ENCODE data around the gene SNAP25. TPM values are rescaled to one million over a fixed set of nuclear protein-coding genes. Genes with fewer than 3 reads are reported as not detected.

The SNAP25 gene
- 0.62 and 0.70 TPM in 2 replicates for total RNA-seq (2014; rRNA removed; shearing (Covaris generic))

DNA sequence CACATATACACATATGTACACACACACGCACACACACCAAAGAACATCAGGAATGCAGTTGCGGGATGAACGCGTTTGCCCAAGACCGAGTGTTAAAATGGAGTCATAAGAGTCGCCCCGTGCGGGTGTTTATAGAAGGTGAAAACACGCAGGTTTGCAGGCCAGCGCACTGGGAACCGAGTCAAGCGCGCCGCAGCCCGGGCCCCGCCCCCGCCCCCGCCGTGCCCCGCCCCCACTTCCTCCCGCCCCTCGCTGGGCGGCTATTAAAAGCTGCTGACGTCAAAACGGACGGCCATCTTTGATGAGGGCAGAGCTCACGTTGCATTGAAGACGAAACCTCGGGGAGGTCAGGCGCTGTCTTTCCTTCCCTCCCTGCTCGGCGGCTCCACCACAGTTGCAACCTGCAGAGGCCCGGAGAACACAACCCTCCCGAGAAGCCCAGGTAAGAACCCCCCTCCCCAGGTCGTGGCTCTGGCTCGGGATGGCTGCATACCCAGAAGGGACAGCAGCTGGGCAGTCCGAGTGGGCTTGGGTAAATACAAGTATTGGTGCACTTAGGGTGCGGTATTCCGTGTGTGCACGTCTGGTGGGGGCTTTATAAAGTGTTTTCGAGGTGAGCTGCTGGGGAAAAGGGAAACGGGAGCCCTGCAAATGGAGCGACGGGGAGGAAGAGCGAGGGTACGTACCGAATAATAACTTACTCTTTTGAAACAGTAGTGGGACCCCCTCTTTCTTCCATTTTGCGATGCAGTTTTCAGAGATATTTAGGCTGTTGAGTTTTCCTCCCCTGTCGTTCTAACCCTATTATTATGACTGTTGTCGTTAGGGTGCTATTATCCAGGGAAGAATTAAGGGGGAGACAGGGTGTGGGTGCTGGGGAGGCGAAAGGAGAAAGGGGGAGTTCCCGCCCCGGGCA lies at the start of gene SNAP25:
SNAP25 (plus strand) TSS at position 295 of the 916 bp plus-strand sequence. CDS start 56,662 bp downstream, outside the sequence.
- Histone ChIP-seq H3K36me3 (replicated peaks; ENCODE audit: control insufficient read depth, insufficient read depth, low read length) (no peaks in the 10 kb centered on the region), H3K27me3 (ENCODE audit: control insufficient read depth, insufficient read depth, low read length) (peaks cover 4% of the 10 kb centered on the region; the same call in 1 of the 2 replicates), H3K4me3 (ENCODE audit: insufficient read depth, low read depth, low read length) (peak within 1 kb of the TSS; percentile 59)
- peak; percentile 88 for DNase-seq

GRCh38 chr20:10169752-10170151 lies 48.9 kb upstream of the SNAP25 start:
- Histone ChIP-seq H3K4me3 (ENCODE audit: insufficient read depth, low read depth, low read length) (no peak overlapping the region), H3K27me3 (ENCODE audit: control insufficient read depth, insufficient read depth, low read length) (peaks cover 5% of the 10 kb centered on the region; the same call in 1 of the 2 replicates), H3K36me3 (replicated peaks; ENCODE audit: control insufficient read depth, insufficient read depth, low read length) (no peaks in the 10 kb centered on the region)
- DNase-seq, result no peak

DNA sequence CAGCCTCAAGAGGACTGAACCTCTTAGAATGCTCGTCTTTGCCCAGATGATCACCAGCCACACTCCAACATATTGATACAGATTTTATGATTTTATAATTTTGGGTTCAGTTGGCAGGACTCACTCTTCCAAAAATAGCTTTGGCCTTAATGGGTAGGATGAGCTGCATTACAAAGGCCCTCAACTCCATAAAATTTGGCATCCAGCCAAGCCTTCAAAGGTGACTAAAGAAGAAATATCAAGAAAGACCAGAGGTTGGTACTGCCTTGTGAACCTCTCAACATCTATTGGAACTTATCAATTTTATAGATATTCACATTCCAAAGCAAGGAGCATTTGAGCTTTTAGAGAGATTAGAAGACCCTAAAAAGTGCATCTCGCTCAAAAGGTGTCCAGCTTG lies 48.4 kb upstream of the SNAP25 start:
- DNase-seq, result no peak
- no peaks in the 10 kb centered on the region for H3K36me3 ChIP-seq (replicated peaks; ENCODE audit: control insufficient read depth, insufficient read depth, low read length)
- H3K27me3 ChIP-seq (ENCODE audit: control insufficient read depth, insufficient read depth, low read length), result peaks cover 5% of the 10 kb centered on the region; the same call in 1 of the 2 replicates
- no peak overlapping the region for H3K4me3 ChIP-seq (ENCODE audit: insufficient read depth, low read depth, low read length)

- H3K27me3 ChIP-seq (ENCODE audit: control insufficient read depth, insufficient read depth, low read length), result peaks cover 5% of the 10 kb centered on the region; the same call in 1 of the 2 replicates
- peak overlapping the region; percentile 44 for H3K4me3 ChIP-seq (ENCODE audit: insufficient read depth, low read depth, low read length)
- peak; percentile 83 for DNase-seq
- no peaks in the 10 kb centered on the region for H3K36me3 ChIP-seq (replicated peaks; ENCODE audit: control insufficient read depth, insufficient read depth, low read length)
These were observed 46.5 kb upstream of the SNAP25 start for GRCh38 chr20:10171864-10172751.

DNA sequence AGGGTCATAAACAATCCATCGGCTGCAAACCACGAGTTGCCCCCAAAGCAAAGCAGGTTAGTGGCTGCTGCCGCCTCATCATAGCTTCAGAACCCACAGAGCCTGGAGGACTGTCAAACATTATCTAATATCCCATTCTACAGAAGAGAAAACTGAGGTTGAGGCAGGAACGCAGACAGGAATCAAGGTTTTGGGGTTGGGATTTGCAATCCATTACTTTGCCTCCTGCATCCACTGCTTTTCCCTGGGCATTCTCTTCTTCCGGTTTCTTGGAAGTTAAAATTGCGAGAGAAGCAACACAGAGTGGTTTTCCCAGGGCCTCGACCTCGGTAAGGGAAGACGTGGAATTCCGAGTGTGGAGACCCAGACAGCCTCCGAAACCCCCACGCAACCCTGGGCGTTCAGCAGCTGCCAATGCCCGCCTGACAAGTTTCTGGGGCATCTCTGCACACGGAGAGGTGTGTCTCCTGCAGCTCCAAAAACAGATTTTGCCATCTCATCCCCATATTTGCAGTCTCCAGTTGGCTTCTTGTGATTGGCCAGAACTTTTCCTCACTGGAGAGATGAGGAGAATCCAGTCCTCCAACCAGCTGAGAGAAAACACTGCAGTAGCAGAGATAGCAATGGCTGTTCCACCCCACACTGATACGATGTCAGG lies 45.5 kb upstream of the SNAP25 start:
- H3K36me3 ChIP-seq (replicated peaks; ENCODE audit: control insufficient read depth, insufficient read depth, low read length), result no peaks in the 10 kb centered on the region

DNA sequence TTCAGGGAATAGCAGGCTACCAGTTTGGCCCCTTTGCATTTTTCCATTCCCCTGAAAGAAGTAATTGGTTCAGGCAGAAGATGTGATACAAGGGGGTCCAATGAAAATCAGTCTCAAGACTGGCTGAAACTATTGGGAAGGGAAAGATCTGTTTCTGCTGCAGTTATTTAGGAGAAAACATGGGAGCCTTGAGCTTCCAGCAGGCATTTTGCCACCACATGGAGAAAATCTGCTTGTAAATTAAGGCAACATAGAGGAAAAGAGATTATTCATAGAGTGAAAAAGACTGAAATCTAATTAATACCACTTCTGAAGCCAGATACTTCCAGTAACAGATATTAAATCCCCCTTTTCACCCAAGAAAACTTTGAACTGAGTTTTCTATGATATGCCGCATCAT lies 44.2 kb upstream of the SNAP25 start:
- no peak for DNase-seq
- H3K27me3 ChIP-seq (ENCODE audit: control insufficient read depth, insufficient read depth, low read length), result peaks cover 5% of the 10 kb centered on the region; the same call in 1 of the 2 replicates
- H3K4me3 ChIP-seq (ENCODE audit: insufficient read depth, low read depth, low read length), result no peak overlapping the region
- H3K36me3 ChIP-seq (replicated peaks; ENCODE audit: control insufficient read depth, insufficient read depth, low read length), result no peaks in the 10 kb centered on the region

More for the DNA sequence above, 45.5 kb upstream of the SNAP25 start:
- no peak for DNase-seq
- H3K4me3 ChIP-seq (ENCODE audit: insufficient read depth, low read depth, low read length), result no peak overlapping the region
- H3K27me3 ChIP-seq (ENCODE audit: control insufficient read depth, insufficient read depth, low read length), result peaks cover 5% of the 10 kb centered on the region; the same call in 1 of the 2 replicates

DNA sequence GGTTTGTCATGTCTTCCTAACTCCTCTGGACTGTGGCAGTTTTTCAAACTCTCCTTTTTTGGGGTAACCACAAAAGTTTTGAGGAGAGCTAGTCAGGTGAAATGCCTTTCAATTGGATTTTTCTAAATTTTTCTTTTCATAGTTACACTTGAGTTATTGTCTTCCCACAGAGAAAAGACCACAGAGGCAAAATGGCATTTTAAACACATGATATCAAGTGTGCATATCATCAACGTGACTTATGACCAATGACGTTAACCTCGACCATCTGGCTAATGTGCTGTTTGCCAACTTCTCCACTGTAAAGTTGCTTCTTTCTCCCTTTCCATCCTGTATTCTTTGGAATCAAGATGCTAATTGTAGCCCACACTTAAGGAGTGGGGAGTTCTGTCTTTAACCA lies 41.3 kb upstream of the SNAP25 start:
- DNase-seq, result no peak
- Histone ChIP-seq H3K4me3 (ENCODE audit: insufficient read depth, low read depth, low read length) (no peak overlapping the region), H3K36me3 (replicated peaks; ENCODE audit: control insufficient read depth, insufficient read depth, low read length) (no peaks in the 10 kb centered on the region), H3K27me3 (ENCODE audit: control insufficient read depth, insufficient read depth, low read length) (peaks cover 2% of the 10 kb centered on the region; the same call in 1 of the 2 replicates)

GRCh38 chr20:10178091-10178490 lies 40.5 kb upstream of the SNAP25 start:
- DNase-seq, result no peak
- Histone ChIP-seq H3K4me3 (ENCODE audit: insufficient read depth, low read depth, low read length) (no peak overlapping the region), H3K36me3 (replicated peaks; ENCODE audit: control insufficient read depth, insufficient read depth, low read length) (no peaks in the 10 kb centered on the region), H3K27me3 (ENCODE audit: control insufficient read depth, insufficient read depth, low read length) (no peaks in the 10 kb centered on the region)

DNA sequence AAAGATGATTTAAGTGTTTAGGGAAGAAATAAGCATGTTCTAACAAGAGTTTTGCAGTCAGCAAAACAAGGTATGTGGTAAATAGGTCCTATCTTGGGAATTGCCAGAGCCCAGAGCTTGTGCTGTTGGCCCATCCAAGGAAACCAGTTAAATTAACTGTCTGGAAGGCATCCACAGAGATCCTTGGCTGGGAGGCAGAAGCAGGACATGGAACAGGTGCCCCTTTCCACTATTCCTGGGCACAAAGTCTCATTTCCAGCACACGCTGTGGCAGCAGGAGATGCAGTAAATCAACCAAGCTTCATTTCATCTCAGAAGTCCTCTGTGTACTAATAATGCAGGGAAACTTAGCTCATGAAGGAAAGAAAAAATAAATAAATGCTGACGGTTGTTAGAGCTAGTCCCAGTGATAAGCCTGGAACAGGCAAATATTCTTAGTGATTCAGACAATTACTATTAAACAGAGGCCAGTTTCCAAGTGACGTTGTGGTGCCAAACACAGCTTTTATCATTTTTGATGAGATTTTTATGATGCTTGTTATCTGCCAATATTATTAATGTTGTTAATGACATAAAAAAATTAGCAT lies 39.8 kb upstream of the SNAP25 start:
- H3K27me3 ChIP-seq (ENCODE audit: control insufficient read depth, insufficient read depth, low read length), result no peaks in the 10 kb centered on the region
- DNase-seq, result no peak
- no peak overlapping the region for H3K4me3 ChIP-seq (ENCODE audit: insufficient read depth, low read depth, low read length)
- no peaks in the 10 kb centered on the region for H3K36me3 ChIP-seq (replicated peaks; ENCODE audit: control insufficient read depth, insufficient read depth, low read length)

DNA sequence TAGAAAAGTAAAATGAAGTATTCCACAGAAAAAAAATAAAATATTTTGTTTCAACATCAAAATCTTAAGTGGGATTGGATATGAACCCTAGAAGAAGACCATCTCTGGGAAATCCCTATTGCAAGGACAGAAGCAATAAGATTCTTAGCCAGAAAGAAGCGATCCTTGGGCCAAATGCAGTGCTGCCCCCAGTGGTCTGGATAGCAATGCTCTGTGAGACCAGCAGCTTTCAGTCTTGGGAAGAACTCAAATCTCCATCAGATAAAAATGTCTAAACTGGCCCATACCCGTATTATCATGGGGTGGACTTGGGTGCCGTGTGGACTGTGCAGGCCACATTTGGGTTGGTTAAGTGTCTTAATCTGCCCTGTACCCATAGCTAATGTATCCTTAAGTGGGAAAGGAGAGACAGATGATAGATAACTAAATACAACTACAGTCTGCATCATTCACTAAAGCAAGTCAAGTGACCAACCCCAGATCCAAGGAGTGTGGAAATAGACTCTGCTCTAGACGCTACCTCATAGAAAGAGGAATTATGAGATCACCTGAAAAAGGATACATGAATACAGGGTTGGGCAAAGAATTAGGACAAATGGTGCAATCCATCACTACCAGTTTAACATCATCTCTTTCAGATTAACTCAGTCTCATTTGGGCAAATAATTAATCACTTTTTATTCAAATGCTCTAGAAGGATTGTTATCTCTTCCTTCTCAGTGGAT lies 38.9 kb upstream of the SNAP25 start:
- no peak overlapping the region for H3K4me3 ChIP-seq (ENCODE audit: insufficient read depth, low read depth, low read length)
- DNase-seq, result peak; percentile 26
- H3K36me3 ChIP-seq (replicated peaks; ENCODE audit: control insufficient read depth, insufficient read depth, low read length), result no peaks in the 10 kb centered on the region
- H3K27me3 ChIP-seq (ENCODE audit: control insufficient read depth, insufficient read depth, low read length), result no peaks in the 10 kb centered on the region

DNA sequence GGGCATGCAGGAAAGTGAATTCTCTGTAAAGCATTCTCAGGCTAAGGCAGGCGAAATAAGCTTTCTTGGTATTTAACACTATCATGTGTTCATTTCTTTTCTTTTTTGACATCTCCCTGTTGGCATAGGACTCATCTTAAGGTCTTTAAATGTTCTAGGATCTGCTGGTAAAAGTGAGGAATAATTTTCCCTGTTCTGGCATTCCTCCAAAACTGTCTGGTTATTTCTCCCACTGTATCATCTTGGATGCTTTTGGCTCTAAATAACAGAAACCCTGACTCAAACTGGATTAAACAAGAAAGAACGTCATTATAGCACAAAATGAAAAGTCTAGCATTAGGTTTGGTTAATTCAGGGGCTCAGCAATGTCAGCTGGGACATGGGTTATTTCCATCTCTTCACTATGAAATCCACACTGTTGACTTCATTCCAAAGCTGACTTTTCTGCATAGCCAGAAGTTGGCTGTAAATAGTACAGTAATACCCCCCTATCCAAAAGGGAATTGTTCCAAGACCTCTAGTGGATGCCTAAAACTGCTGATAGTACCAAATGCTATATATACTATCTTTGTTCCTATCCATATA lies 37.9 kb upstream of the SNAP25 start:
- Histone ChIP-seq H3K36me3 (replicated peaks; ENCODE audit: control insufficient read depth, insufficient read depth, low read length) (no peaks in the 10 kb centered on the region), H3K27me3 (ENCODE audit: control insufficient read depth, insufficient read depth, low read length) (no peaks in the 10 kb centered on the region), H3K4me3 (ENCODE audit: insufficient read depth, low read depth, low read length) (no peak overlapping the region)
- no peak for DNase-seq

- no peak for DNase-seq
- no peak overlapping the region for H3K4me3 ChIP-seq (ENCODE audit: insufficient read depth, low read depth, low read length)
- no peaks in the 10 kb centered on the region for H3K36me3 ChIP-seq (replicated peaks; ENCODE audit: control insufficient read depth, insufficient read depth, low read length)
- H3K27me3 ChIP-seq (ENCODE audit: control insufficient read depth, insufficient read depth, low read length), result no peaks in the 10 kb centered on the region
These were observed 32.7 kb upstream of the SNAP25 start for GRCh38 chr20:10185741-10186558.
